HL-60 (cell line): ENCODE results near the gene PWP1.

Source experiments
- GABPA ChIP-seq: IDR thresholded peaks from 2 replicates; pipeline ENCODE4 v1.6.1; 2012; ENCODE audit warnings: low read depth
- POLR2AphosphoS5 ChIP-seq: IDR thresholded peaks from 2 replicates; pipeline ENCODE4 v1.6.1; 2012; ENCODE audit warnings: low read depth
- SPI1 ChIP-seq: IDR thresholded peaks from 2 replicates; pipeline ENCODE4 v1.6.1; 2012; ENCODE audit warnings: low read depth, mild to moderate bottlenecking, borderline replicate concordance
- TF ChIP-seq, protein P1 (sequence below): IDR thresholded peaks from one replicate; pipeline ENCODE4 v1.5.1; 2011; ENCODE audit warnings: low read length, control low read depth, inconsistent platforms; ENCODE audit not compliant: insufficient read depth
- TF ChIP-seq, protein P2 (sequence below): IDR thresholded peaks from 2 replicates; pipeline ENCODE4 v1.6.1; 2012; ENCODE audit warnings: low read depth; ENCODE audit not compliant: insufficient replicate concordance

- TF ChIP-seq, protein P1, sequence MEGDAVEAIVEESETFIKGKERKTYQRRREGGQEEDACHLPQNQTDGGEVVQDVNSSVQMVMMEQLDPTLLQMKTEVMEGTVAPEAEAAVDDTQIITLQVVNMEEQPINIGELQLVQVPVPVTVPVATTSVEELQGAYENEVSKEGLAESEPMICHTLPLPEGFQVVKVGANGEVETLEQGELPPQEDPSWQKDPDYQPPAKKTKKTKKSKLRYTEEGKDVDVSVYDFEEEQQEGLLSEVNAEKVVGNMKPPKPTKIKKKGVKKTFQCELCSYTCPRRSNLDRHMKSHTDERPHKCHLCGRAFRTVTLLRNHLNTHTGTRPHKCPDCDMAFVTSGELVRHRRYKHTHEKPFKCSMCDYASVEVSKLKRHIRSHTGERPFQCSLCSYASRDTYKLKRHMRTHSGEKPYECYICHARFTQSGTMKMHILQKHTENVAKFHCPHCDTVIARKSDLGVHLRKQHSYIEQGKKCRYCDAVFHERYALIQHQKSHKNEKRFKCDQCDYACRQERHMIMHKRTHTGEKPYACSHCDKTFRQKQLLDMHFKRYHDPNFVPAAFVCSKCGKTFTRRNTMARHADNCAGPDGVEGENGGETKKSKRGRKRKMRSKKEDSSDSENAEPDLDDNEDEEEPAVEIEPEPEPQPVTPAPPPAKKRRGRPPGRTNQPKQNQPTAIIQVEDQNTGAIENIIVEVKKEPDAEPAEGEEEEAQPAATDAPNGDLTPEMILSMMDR, result no peak
- TF ChIP-seq, protein P2, sequence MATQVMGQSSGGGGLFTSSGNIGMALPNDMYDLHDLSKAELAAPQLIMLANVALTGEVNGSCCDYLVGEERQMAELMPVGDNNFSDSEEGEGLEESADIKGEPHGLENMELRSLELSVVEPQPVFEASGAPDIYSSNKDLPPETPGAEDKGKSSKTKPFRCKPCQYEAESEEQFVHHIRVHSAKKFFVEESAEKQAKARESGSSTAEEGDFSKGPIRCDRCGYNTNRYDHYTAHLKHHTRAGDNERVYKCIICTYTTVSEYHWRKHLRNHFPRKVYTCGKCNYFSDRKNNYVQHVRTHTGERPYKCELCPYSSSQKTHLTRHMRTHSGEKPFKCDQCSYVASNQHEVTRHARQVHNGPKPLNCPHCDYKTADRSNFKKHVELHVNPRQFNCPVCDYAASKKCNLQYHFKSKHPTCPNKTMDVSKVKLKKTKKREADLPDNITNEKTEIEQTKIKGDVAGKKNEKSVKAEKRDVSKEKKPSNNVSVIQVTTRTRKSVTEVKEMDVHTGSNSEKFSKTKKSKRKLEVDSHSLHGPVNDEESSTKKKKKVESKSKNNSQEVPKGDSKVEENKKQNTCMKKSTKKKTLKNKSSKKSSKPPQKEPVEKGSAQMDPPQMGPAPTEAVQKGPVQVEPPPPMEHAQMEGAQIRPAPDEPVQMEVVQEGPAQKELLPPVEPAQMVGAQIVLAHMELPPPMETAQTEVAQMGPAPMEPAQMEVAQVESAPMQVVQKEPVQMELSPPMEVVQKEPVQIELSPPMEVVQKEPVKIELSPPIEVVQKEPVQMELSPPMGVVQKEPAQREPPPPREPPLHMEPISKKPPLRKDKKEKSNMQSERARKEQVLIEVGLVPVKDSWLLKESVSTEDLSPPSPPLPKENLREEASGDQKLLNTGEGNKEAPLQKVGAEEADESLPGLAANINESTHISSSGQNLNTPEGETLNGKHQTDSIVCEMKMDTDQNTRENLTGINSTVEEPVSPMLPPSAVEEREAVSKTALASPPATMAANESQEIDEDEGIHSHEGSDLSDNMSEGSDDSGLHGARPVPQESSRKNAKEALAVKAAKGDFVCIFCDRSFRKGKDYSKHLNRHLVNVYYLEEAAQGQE, result no peak
- TF ChIP-seq POLR2AphosphoS5, result no peak
- TF ChIP-seq GABPA, result no peak
- TF ChIP-seq SPI1, result no peak
Observed at GRCh38 chr12:107702106-107702505, 16.5 kb downstream of the PWP1 start.
